ENCODE measurements around the gene ARMH4. TPM values are rescaled to one million over a fixed set of nuclear protein-coding genes. Genes with fewer than 3 reads are reported as not detected.

ARMH4 gene
- total RNA-seq, 2 donors from 2014 or later, result 17.3 to 30.7 TPM

GRCh38 chr14:58088961-58089360 is 63.1 kb downstream of the ARMH4 start:
- H3K9ac ChIP-seq (ENCODE audit: extremely low read depth, low read length, poor library complexity, severe bottlenecking), result no peak overlapping the region
- Mint-ChIP-seq H3K9me3 (no peaks in the 10 kb centered on the region), H3K36me3 (ENCODE audit: low read depth) (peaks cover 16% of the 10 kb centered on the region), H3K27me3 (ENCODE audit: insufficient read depth) (no peaks in the 10 kb centered on the region), H3K4me3 (no peak overlapping the region), H3K4me1 (peaks cover 9% of the 10 kb centered on the region), H3K27ac (no peak overlapping the region)
- H3K36me3 ChIP-seq (ENCODE audit: control insufficient read depth, insufficient read depth, low read length), result no peaks in the 10 kb centered on the region
- 87% methylated on average over 2 of the region's 2 CpGs; no CpG with 5 or more reads in 1 of the 2 experiments for WGBS, 2 experiments (ENCODE audit: insufficient coverage in 1 of 2, insufficient read length in 1 of 2)
- DNase-seq, result no peak
- H3K9me3 ChIP-seq (ENCODE audit: control insufficient read depth, low read length), result no peaks in the 10 kb centered on the region
- TF ChIP-seq CTCF (conservative IDR thresholded peaks at IDR 0.05), result no peak
- H3K4me1 ChIP-seq (ENCODE audit: control insufficient read depth, insufficient read depth, low read length), result no peaks in the 10 kb centered on the region
- no peak overlapping the region for H3K4me3 ChIP-seq (ENCODE audit: low read length)
- H3K27me3 ChIP-seq (ENCODE audit: control insufficient read depth, insufficient read depth, low read length, poor library complexity, severe bottlenecking), result no peaks in the 10 kb centered on the region
- no peak overlapping the region for H3K27ac ChIP-seq (ENCODE audit: low read depth, low read length)

- Histone ChIP-seq H3K9ac (ENCODE audit: extremely low read depth, low read length, poor library complexity, severe bottlenecking) (no peak overlapping the region), H3K9me3 (ENCODE audit: control insufficient read depth, low read length) (no peaks in the 10 kb centered on the region), H3K27me3 (ENCODE audit: control insufficient read depth, insufficient read depth, low read length, poor library complexity, severe bottlenecking) (no peaks in the 10 kb centered on the region), H3K4me1 (ENCODE audit: control insufficient read depth, insufficient read depth, low read length) (no peaks in the 10 kb centered on the region), H3K27ac (ENCODE audit: low read depth, low read length) (no peak overlapping the region), H3K36me3 (ENCODE audit: control insufficient read depth, insufficient read depth, low read length) (no peaks in the 10 kb centered on the region), H3K4me3 (ENCODE audit: low read length) (no peak overlapping the region)
- TF ChIP-seq CTCF (conservative IDR thresholded peaks at IDR 0.05), result no peak
- Mint-ChIP-seq H3K4me1 (peaks cover 10% of the 10 kb centered on the region), H3K36me3 (ENCODE audit: low read depth) (peaks cover 17% of the 10 kb centered on the region), H3K27ac (no peak overlapping the region), H3K27me3 (ENCODE audit: insufficient read depth) (no peaks in the 10 kb centered on the region), H3K4me3 (no peak overlapping the region), H3K9me3 (no peaks in the 10 kb centered on the region)
- no peak for DNase-seq
- WGBS, 2 experiments (ENCODE audit: insufficient coverage in 1 of 2, insufficient read length in 1 of 2), result 81% methylated on average over 4 of the region's 4 CpGs; no CpG with 5 or more reads in 1 of the 2 experiments
Measured at GRCh38 chr14:58085877-58086276, 66.1 kb downstream of the ARMH4 start.

GRCh38 chr14:58082491-58083098 is 69.4 kb downstream of the ARMH4 start:
- WGBS, 2 experiments (ENCODE audit: insufficient coverage in 1 of 2, insufficient read length in 1 of 2), result 63 to 75% methylated on average over 1 of the region's 1 CpG
- Mint-ChIP-seq H3K27ac (no peak overlapping the region), H3K27me3 (ENCODE audit: insufficient read depth) (no peaks in the 10 kb centered on the region), H3K9me3 (no peaks in the 10 kb centered on the region), H3K4me1 (peaks cover 16% of the 10 kb centered on the region), H3K4me3 (no peak overlapping the region), H3K36me3 (ENCODE audit: low read depth) (peaks cover 16% of the 10 kb centered on the region)
- Histone ChIP-seq H3K9ac (ENCODE audit: extremely low read depth, low read length, poor library complexity, severe bottlenecking) (no peak overlapping the region), H3K9me3 (ENCODE audit: control insufficient read depth, low read length) (no peaks in the 10 kb centered on the region), H3K4me1 (ENCODE audit: control insufficient read depth, insufficient read depth, low read length) (no peaks in the 10 kb centered on the region), H3K36me3 (ENCODE audit: control insufficient read depth, insufficient read depth, low read length) (no peaks in the 10 kb centered on the region), H3K27ac (ENCODE audit: low read depth, low read length) (no peak overlapping the region), H3K4me3 (ENCODE audit: low read length) (no peak overlapping the region), H3K27me3 (ENCODE audit: control insufficient read depth, insufficient read depth, low read length, poor library complexity, severe bottlenecking) (no peaks in the 10 kb centered on the region)
- DNase-seq, result no peak
- no peak for TF ChIP-seq CTCF (conservative IDR thresholded peaks at IDR 0.05)
